HK-2 (cell line): ENCODE data around the gene SOX15.
A peak's percentile ranks its signal among the peaks of the same experiment; 100 is the strongest.
"Not testable (repeated sequence)": the region's sequence is repeated elsewhere in the genome, so short reads cannot be mapped to it uniquely, and the experiment has no call there.

Experiments used
- DNase-seq: peaks from one replicate; pipeline ENCODE4 v3.0.0-alpha.2; 2018; ENCODE audit not compliant: unreplicated experiment

SOX15 gene

DNA sequence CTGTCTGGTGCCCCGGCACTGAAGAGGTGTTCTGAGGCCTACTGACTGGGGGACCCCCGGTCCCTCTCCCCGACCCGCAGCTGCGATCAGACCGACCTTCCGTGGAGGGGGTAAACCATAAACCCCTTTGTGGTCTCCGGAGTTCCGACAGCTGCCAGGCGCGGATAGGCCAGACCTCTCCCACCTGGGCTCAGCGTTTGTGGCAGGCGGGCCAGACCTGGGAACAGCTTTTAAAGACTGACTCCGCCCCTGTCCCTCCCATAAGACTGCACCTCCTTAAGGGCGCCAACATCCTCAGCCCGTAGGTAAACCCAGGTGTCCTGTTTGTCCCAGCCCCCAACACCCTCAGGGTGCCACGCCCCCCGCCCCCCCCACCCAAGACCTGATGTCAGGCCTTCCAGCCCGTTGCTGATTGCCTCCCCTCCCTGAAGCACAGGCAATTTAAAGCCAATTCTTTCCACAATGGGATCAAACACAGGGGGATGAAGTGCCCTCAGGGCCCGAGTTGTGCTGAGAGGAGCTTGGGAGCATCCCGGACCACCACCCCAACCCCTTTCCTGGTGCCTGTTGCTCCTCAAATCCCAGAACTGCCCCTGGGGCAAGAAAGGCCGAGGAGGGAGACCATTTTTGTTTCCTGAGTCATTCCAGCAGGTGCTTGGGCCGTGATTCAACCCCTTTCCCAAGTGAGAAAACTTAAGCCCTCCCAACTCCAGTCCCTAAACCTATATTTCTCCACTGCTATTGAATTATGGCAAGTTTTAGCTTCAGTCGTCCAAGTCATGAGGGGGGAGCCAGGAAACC, at the start of gene SOX15:
SOX15 (minus strand) TSS at position 204 of the 801 bp plus-strand sequence. CDS start 418 bp downstream, outside the sequence.
- no peak for DNase-seq

DNA sequence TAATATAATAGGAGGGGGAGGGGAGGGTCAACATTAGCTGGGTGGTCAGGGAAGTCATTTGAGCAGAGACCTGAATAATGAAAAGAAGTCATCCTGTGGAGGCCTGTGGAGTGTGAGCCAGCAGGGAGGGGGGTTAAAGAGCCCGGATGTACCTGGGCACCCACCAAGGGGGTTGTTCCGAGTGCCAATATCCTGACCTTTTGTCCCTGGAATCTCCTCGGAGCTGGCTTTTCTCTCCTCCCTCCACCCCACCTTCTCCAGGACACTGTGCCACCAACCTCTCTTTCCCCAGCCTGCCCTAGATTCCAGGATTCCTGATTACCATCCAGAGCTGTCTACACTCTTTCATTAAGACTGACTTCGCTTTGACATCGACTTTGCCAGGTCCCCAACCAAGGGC, 46.3 kb upstream of the SOX15 start:
- no peak for DNase-seq

DNA sequence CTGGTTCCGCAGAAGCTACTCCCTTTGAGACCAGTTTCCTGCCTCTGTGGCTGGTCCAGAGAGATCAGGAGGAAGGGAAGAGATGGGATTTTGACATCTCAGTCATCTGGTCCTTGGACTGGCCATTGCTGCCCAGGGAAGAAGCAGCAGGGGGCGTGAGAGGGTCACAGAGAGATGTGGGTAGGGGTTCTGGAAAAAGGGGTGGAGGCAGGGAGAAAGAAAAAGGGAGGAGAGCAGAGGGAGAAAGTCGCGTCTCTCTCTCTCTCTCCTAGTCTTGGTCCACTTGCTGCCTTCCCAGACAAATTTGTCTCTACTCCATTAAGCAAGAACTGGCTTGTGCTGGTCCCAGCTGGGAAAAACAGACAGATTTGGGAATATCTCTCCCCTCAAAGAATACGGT, 44.5 kb upstream of the SOX15 start:
- peak; percentile 34 for DNase-seq

DNA sequence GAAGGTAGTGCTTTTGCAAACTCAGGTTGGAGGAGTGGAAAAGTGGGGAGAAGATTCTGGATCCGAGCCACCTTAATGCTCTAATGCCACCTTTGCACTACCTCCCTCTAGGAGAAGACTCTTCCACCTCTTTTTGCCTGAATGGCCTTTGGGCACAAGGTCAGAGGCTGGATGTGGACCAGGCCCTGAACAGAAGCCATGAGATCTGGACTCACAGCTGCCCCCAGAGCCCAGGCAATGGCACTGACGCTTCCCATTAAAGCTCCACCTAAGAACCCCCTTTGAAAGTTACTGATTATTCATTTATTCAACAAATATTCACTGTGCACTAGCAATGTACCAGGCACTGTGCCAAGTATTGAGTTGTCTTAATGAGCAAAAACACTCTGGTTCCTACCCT, 43.2 kb upstream of the SOX15 start:
- DNase-seq: no peak

DNA sequence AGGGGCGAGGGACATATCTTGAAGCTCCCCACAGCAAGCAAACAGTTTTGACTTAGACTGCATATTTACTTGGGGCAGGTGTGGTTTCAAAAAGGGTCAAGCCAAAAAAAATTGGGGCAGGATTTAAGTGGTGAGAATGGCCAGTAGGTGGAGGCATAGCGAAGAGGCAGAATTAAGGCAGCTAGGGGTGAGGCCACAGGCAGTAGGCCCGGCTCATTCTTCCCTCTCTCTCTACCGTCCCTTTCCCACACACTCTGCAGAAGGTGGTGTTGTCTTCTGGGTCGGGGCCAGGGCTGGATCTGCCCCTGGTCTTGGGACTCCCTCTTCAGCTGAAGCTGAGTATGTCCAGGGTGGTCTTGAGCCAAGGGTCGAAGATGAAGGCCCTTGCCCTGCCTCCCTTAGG, 42.6 kb upstream of the SOX15 start:
- DNase-seq: peak; percentile 27

DNA sequence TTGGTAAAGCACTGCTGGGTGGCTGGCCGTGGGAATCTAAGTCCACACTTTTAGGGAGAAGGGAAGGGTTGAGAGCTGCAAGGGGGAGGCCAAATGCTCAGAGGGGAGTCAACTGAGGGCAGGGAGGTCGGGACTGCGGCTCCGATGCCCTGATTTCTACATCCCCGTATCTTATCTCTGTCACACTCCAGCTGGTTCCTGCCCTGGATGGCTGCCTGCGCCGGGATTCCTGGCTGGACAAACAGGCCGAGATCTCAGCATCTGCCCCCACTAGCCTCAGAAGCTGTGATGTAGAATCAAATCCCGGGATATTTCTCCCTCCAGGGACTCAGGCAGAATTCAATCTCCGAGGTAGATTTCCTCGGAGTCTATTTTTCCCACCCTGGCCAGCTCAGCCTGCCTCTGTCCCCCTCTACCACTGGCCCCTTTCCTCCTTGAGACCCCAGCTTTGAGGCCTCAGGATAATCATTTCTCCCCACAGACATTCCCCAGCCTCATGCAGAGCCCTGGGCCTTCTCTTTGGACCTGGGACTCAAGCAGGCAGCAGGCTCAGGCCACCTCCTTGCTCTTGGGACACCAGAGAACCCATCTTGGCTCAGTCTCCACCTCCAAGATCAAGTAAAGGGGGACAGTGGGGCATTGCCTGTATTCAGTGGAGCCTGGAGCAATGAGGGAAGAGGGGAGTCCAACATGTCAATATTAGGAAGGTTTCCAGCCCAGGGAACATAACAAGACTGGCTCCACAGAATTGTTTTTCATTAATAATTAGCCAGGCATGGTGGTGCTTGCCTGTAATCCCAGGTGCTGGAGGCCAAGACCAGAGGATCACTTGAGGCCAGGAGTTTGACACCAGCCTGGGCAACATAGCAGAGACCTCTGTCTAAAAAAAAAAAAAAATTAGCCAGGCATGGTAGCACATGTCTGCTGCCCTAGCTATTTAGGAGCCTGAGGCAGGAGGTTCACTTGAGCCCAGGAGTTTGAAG, 41.8 kb upstream of the SOX15 start:
- no peak for DNase-seq

DNA sequence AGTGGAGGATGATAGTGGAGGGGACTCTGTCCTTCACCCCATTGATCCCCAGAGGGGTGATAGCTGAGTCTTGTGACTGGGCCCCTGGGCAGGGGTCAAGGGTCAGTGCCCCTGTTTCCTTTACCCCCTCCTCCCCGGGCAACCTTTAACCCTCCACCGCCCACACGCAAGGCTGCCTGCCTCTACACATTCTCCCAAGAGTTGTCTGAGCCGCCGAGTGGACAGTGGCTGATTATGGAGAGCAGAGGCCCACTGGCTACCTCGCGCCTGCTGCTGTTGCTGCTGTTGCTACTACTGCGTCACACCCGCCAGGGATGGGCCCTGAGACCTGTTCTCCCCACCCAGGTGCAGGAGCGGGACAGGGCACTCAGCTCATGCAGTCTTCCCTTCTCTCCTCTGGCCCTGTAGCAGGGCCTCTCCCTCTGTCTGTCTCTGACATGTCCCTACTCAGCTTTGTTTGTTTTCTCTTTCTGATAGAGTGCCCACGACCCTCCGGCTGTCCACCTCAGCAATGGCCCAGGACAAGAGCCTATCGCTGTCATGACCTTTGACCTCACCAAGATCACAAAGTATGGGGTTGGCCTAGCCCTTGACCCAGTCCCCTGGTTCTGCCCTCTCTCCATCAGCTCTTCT, 40.2 kb upstream of the SOX15 start, which contains the start of gene SHBG:
SHBG (plus strand) TSS at position 197 of the 633 bp plus-strand sequence; CDS start at position 235, 38 bp downstream.
- no peak for DNase-seq

DNA sequence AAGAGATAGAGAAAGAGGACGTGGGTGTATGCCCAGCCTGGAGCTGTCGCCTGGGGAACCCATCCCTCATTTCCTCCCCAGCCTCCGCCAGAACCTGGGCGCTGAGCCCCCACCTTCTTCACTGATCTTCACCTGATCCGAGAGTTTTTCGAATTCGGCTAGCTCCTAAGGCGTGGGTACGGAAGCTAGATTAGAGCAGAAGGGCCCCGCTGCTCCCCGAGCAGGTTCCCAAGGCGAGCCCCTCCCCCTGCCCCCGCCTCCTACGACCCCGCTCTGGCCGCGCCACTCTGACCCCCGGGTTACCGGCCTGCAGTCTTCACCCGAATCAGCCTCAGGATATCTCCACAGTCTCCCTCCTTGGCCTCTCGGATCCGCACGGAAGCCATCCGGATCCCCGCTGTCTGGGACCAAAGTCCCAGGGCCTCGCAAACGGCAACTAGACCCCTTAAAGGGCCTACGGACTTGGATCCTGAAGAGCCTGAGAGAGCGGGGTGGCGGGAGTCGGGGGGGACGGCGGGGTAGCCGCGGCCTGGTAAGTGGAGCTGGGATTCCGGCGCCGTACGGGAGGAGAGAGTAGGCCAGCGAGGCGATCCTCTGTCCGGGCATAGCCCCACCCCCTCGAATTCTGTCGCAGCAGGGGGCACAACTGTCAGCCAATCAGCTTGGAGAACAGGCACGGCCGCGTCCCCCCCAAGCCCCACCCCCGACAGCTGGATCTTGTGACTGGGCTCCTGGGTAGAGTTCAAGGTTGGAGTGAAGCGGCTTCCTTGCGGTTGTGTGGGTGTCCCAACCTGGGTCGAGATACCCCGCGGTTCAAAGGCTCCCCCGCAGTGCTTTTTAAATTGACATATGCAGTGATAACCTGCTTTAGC, 37.6 kb upstream of the SOX15 start, which contains the start of gene SAT2:
SAT2 (minus strand) TSS at position 572 of the 872 bp plus-strand sequence; CDS start at position 386, 186 bp downstream.
- peak; percentile 97 for DNase-seq

DNA sequence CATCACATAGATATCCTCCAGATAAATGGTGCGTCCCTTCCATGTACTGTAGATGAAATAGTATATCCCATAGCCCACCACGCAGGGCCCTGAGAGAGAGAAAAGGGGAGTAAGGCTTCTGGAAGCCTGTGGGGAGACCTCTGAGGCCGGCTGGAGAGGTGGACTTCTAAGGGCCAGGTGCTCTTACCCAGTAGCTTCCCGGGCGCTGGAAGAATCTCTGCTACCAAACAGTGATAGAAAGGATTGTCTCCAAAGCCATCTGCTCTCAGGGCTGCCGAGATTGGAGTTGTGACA, 37.0 kb upstream of the SOX15 start:
- no peak for DNase-seq

DNA sequence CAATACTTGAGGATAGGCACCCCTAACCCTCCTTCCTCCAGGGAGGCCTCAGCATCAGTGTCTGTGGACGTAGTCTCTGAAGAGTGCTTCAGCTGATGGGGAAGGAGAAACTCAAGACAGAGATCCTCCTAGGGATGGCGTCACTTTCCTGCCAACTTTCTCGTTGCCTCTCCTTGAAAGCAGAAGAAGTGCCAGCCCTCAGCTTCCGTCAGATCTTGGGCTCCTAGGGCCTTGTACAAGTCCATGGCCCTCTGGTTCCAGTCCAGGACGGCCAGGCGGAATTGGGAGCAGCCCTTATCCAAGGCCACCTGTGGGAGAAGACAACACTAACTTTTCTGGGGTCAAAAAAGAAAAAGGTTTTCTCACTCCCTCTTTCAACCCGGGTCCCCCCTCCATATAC, 36.4 kb upstream of the SOX15 start:
- no peak for DNase-seq

DNA sequence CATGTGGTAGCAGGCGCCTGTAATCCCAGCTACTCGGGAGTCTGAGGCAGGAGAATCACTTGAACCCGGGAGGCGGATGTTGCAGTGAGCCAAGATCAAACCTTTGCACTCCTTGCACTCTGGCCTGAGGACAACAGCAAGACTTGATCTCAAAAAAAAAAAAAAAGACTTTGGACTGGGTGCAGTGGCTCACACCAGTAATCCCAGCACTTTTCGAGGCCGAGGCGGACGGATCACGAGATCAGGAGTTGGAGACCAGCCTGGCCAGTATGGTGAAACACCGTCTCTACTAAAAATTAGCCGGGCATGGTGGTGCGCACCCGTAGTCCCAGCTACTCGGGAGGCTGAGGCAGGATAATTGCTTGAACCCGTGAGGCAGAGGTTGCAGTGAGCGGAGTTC, 35.9 kb upstream of the SOX15 start:
- not testable (repeated sequence) for DNase-seq

DNA sequence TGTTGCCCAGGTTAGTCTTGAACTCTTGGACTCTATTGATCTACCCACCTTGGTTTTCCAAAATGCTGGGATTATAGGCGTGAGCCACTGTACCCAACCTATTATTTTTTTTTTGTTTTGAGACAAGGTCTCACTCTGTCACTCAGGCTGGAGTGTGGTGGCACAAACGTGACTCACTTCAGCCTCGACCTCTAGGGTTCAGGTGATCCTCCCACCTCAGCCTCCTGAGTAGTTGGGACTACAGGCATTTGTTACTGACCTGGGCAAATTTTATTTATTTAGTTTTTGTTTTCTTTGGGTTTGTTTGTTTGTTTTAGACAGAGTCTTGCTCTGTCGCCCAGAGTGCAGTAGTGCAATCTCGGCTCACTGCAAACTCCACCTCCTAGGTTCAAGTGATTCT, 33.8 kb upstream of the SOX15 start:
- no peak for DNase-seq

DNA sequence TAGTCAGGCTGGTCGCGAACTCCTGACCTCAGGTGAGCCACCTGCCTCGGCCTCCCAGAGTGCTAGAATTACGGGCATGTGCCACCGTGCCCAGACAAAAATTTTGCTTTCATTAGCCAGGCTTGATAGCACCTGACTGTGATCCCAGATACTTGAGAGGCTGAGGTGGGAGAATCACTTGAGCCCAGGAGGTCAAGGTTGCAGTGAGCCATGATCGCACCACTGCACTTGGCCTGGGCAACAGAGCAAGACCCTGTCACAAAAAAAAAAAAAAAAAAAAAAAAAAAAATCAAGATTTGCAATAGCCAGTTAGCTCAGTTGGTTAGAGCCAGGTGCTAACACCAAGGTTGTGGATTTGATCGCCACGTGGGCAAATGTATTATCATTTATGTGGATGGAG, 30.9 kb upstream of the SOX15 start:
- DNase-seq: no peak

DNA sequence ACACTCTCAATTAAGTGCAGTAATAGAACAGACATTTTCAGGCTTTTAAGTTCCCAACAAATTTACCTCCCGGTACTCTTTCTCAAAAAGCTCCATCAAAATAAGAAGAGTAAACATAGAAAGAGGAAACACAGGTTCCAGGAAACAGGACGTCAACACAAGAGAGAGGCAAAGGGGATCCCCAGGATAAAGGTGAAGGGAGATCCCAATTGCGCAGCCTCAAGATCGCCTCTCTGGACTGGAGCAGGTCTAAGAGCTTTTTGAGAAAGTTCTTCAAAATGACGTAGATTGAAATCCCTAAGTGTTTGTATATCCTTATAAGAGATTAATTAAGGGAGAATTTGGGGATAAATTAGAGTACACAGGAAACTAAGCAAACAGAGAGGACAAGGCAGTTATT, 28.7 kb upstream of the SOX15 start:
- no peak for DNase-seq

DNA sequence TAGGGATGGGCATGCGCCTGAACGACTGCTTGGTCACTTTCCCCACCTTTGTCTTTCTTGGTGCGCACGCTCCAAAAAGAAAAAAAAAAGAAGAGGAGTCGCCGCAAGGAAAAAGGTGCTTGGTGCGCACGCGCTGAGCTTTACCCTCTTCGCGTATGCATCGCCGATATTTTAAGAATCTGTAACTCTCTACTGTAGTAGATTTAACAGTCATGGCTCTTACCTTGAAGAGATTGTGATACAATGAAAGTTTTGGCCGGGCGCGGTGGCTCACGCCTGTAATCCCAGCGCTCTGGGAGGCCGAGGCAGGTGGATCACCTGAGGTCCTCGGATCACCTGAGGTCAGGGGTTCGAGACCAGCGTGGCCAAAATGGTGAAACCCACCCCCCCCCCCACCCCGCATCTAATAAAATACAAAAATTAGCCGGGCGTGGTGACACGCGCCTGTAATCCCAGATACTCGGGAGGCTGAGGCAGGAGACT, 25.4 kb upstream of the SOX15 start:
- no peak for DNase-seq

DNA sequence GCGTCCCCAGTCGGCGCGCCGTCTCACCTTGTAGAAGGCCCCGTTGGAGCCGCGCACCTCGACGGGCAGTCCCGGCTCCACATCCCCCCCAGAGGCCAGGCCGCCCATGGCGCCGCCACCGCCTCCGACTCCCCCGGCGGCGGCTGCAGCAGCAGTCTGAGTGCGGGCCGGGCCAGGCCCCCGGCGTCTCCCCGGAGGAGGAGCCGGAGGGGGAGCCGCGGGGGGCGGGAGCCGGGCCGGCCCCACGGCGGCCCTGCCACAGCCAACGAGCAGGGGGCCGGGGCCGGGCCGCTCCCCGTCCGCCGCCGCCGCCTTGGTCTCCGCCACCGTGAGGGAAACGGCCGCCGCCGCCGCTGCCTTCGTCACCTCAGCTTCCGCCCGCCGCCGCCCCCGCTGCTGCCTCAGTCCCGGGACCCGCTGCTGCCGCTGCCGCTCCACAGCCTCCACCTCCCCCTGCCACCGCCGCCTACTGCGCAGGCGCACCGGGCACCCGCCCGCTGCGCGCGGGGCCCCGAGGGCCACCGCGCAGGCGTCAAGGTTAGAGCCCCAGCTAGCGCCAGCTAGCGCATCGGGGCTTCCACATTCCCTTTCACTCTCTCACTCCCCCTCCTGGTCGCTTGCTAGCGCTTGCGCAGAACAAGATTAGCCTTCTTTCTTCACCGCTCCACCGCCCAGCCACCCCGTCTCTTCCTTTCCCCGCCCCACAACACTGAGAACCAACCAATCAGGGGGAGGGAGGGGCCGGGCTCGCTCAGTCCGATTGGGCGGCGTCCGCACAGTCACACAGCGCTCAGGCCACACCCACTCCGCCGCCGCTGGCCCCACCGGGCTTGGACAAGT, 24.8 kb upstream of the SOX15 start, which contains the start of gene FXR2:
FXR2 (minus strand) TSS at position 473 of the 840 bp plus-strand sequence; CDS start at position 108, 365 bp downstream.
- peak; percentile 100 for DNase-seq

DNA sequence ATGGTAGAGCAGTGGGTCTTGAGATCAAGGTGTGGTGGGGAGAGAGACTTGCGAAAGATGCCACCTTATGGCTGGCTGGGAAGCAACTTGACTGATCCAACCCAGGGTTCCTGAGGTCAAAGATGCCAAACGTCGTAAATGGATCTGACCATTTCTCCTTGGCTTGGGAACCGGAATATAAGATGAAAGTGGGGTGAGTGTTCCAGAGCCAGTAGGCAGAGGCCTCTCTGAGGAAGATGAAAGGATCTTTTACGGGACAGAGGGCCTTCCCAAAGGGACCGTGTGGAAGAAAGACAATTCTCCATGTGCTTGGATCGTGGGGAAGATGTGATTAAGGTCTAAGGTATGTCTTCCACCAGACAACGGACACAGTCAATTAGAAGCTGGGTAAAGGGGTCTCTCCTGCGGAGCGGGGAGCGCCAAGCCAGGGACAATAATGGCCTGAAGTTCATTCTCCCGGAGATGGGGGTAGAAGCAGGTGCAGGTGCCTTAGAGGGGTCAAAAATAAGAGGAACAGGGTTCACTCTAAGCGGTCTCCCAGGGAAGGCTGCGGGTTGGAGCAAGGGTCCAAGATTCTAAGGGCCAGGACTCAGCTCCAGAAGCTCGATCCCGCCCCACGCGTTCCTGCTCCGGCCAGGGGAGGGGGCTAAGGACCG, 24.0 kb upstream of the SOX15 start:
- DNase-seq: peak; percentile 26

DNA sequence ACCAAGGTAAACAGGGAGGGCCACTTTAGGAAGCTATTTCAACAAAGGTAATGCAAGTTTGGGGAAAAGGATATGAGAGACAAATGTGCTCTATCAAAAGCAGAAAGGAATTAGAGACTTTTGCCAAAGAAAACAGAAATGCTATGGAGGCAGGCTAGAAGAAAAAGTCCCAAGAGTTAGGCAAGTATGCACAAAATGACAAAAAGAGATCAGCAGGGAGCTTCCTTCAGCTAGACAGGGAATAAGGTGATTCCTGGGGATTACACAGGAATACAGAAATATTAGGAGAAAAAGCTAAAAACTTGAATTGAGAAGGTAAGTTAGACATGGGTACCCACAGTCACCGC, 22.4 kb upstream of the SOX15 start:
- no peak for DNase-seq

DNA sequence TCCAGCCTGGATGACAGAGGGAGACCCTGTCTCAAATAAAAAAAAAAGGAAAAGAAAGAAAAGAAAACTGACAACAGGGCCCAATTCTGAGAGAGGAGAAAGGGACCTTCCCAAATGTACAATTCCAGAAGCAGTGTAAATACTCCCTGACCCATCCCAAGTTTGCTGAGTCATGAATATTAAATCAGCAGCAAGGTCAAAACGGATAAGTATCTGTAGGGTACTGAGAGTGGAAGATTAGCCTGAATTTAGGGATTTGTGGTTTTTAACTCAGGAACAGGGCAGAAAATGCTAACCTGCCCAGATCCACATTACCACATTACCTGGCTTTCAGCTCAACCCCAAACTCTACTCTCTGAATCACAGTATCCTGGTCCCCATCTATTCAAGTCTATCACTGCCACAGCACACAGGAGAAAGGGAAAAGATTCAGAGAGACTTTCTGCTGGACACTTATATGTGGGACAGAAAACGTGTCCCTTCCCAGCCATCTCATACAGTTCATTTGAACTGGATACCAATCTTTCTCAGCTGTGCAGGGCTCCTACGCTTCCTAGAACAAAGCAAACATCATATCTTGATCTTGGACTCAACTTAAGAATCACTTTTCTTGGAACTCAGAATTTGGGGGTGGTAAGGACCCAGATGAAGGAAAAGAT, 21.9 kb upstream of the SOX15 start:
- DNase-seq: no peak
